ENCODE results near the gene MYO1D. TPM values are rescaled to one million over a fixed set of nuclear protein-coding genes. Genes with fewer than 3 reads are reported as not detected.

The MYO1D gene
- total RNA-seq, 1 experiment from 2014 or later: 29.9 TPM

GRCh38 chr17:32756696-32757095 lies 120.2 kb downstream of the MYO1D start:
- peaks cover 4% of the 10 kb centered on the region for H3K9me3 Mint-ChIP-seq
- no peaks in the 10 kb centered on the region for H3K27me3 Mint-ChIP-seq (ENCODE audit: low read depth)
- no peak for TF ChIP-seq TEAD1 (CRISPR knock-in tag; IDR thresholded peaks at IDR 0.05)
- no peak for TF ChIP-seq NR3C1 (CRISPR knock-in tag; conservative IDR thresholded peaks at IDR 0.05; ENCODE audit: low read depth)
- TF ChIP-seq ATF3 (CRISPR knock-in tag; conservative IDR thresholded peaks at IDR 0.05): no peak
- no peak for TF ChIP-seq SP1 (CRISPR knock-in tag; conservative IDR thresholded peaks at IDR 0.05)
- TF ChIP-seq, protein P1, sequence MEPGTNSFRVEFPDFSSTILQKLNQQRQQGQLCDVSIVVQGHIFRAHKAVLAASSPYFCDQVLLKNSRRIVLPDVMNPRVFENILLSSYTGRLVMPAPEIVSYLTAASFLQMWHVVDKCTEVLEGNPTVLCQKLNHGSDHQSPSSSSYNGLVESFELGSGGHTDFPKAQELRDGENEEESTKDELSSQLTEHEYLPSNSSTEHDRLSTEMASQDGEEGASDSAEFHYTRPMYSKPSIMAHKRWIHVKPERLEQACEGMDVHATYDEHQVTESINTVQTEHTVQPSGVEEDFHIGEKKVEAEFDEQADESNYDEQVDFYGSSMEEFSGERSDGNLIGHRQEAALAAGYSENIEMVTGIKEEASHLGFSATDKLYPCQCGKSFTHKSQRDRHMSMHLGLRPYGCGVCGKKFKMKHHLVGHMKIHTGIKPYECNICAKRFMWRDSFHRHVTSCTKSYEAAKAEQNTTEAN (CRISPR knock-in tag; IDR thresholded peaks at IDR 0.05): no peak
- TF ChIP-seq, protein P2, sequence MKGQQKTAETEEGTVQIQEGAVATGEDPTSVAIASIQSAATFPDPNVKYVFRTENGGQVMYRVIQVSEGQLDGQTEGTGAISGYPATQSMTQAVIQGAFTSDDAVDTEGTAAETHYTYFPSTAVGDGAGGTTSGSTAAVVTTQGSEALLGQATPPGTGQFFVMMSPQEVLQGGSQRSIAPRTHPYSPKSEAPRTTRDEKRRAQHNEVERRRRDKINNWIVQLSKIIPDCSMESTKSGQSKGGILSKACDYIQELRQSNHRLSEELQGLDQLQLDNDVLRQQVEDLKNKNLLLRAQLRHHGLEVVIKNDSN (CRISPR knock-in tag; IDR thresholded peaks at IDR 0.05): no peak
- TF ChIP-seq, protein P3, sequence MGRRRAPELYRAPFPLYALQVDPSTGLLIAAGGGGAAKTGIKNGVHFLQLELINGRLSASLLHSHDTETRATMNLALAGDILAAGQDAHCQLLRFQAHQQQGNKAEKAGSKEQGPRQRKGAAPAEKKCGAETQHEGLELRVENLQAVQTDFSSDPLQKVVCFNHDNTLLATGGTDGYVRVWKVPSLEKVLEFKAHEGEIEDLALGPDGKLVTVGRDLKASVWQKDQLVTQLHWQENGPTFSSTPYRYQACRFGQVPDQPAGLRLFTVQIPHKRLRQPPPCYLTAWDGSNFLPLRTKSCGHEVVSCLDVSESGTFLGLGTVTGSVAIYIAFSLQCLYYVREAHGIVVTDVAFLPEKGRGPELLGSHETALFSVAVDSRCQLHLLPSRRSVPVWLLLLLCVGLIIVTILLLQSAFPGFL (CRISPR knock-in tag; IDR thresholded peaks at IDR 0.05; ENCODE audit: borderline replicate concordance): no peak
- TF ChIP-seq ZNF416 (CRISPR knock-in tag; IDR thresholded peaks at IDR 0.05): no peak
- TF ChIP-seq FOXJ3 (CRISPR knock-in tag; IDR thresholded peaks at IDR 0.05; ENCODE audit: borderline replicate concordance): no peak
- TF ChIP-seq AFF4 (CRISPR knock-in tag; IDR thresholded peaks at IDR 0.05; ENCODE audit: borderline replicate concordance): no peak
- no peak for TF ChIP-seq ZNF396 (CRISPR knock-in tag; IDR thresholded peaks at IDR 0.05; ENCODE audit: borderline replicate concordance)
- ChIA-PET POLR2A (no interaction called here), CTCF (interaction anchor here (1.6 kb wide), 1 partner anchor 14 kb away, joined by 4 read pairs; no protein-coding TSS in a partner anchor)
- ATAC-seq (no peak), DNase-seq (ENCODE audit: low spot score) (no peak)
- H3K4me3 Mint-ChIP-seq: no peak overlapping the region
- H3K36me3 Mint-ChIP-seq: peaks cover 3% of the 10 kb centered on the region; the same call in 1 of the 2 replicates
- H3K4me1 Mint-ChIP-seq: peaks cover 5% of the 10 kb centered on the region
- no peak overlapping the region for H3K27ac Mint-ChIP-seq

DNA sequence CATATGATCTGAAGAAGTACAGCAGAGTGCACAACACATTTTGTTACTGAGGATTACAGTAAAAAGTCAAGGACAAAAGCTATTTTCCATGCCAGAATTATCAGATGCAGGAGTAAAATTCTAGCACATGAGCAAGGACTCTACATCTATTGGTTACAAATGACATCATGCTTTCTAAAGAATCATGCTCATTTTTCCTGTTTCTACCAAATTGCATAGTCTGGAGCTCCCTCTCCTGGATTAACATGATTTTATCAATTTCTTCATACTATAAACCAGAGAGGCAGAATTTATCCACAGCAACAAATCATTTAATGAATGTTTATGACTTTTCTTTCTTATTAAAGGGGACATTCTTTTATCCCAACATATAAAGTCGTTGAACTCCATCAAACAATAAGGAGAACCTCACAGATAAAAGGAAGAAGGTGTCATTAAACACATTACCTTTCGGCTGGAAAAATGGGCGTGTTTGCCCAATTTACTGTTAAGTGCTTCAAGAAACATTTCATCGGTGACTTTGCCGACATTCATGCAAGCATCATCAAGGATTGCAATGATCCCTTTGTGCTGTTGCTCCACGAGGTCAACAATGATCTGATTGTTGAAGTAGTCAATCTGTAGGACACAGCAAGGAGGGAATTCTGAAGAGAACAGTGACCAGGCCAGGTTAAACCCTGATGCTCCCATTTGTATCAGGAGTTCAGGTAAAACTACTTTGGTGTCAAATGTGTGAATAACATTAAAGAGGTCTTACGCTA lies 121.7 kb downstream of the MYO1D start:
- no peak for DNase-seq (ENCODE audit: low spot score)
- CTCF ChIA-PET: interaction anchor here (0.7 to 1.1 kb wide), 4 partner anchors 96 to 311 kb away, joined by 3 to 7 read pairs (median 3); partner anchors contain the start of gene PSMD11
- POLR2A ChIA-PET: no interaction called here
- TF ChIP-seq, protein P4, sequence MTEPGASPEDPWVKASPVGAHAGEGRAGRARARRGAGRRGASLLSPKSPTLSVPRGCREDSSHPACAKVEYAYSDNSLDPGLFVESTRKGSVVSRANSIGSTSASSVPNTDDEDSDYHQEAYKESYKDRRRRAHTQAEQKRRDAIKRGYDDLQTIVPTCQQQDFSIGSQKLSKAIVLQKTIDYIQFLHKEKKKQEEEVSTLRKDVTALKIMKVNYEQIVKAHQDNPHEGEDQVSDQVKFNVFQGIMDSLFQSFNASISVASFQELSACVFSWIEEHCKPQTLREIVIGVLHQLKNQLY (CRISPR knock-in tag; IDR thresholded peaks at IDR 0.05): no peak
- no peak for TF ChIP-seq EMX1 (CRISPR knock-in tag; IDR thresholded peaks at IDR 0.05)
- TF ChIP-seq PRRX2 (CRISPR knock-in tag; IDR thresholded peaks at IDR 0.05): no peak
- no peak for TF ChIP-seq ZSCAN18 (CRISPR knock-in tag; IDR thresholded peaks at IDR 0.05)
- TF ChIP-seq, protein P5, sequence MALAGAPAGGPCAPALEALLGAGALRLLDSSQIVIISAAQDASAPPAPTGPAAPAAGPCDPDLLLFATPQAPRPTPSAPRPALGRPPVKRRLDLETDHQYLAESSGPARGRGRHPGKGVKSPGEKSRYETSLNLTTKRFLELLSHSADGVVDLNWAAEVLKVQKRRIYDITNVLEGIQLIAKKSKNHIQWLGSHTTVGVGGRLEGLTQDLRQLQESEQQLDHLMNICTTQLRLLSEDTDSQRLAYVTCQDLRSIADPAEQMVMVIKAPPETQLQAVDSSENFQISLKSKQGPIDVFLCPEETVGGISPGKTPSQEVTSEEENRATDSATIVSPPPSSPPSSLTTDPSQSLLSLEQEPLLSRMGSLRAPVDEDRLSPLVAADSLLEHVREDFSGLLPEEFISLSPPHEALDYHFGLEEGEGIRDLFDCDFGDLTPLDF (CRISPR knock-in tag; IDR thresholded peaks at IDR 0.05): no peak
- TF ChIP-seq ESRRA (CRISPR knock-in tag; IDR thresholded peaks at IDR 0.05; ENCODE audit: borderline replicate concordance): no peak
- no peak for TF ChIP-seq E2F5 (CRISPR knock-in tag; IDR thresholded peaks at IDR 0.05)
- no peak for TF ChIP-seq GRHL2 (CRISPR knock-in tag; IDR thresholded peaks at IDR 0.05; ENCODE audit: insufficient replicate concordance, severe bottlenecking)
- TF ChIP-seq CTCF (IDR thresholded peaks at IDR 0.05): no peak

More for the DNA sequence above, 121.7 kb downstream of the MYO1D start:
- no peak overlapping the region for H3K27ac Mint-ChIP-seq
- H3K4me1 Mint-ChIP-seq: peaks cover 5% of the 10 kb centered on the region
- H3K9me3 Mint-ChIP-seq: peaks cover 4% of the 10 kb centered on the region
- ATAC-seq: peak; percentile 36; the same call in 1 of the 2 replicates
- no peaks in the 10 kb centered on the region for H3K27me3 Mint-ChIP-seq (ENCODE audit: low read depth)
- H3K4me3 Mint-ChIP-seq: no peak overlapping the region
- peaks cover 3% of the 10 kb centered on the region; the same call in 1 of the 2 replicates for H3K36me3 Mint-ChIP-seq
